SJCRH30 (cell line): ENCODE results near the gene ARPC2. TPM values are rescaled to one million over a fixed set of nuclear protein-coding genes. Genes with fewer than 3 reads are reported as not detected.

Source experiments
- DNase-seq, 2 experiments: peaks; one replicate each; pipeline ENCODE4 v3.0.0-alpha.2; 2015 to 2020
- H3K27ac ChIP-seq: fragments of 250-450 bp; sonication (Bioruptor Pico); 2 replicates; pipeline ENCODE4 v1.5.1; 2020; ENCODE audit warnings: mild to moderate bottlenecking, moderate library complexity
- H3K27me3 ChIP-seq: fragments of 250-450 bp; sonication (Bioruptor Pico); 2 replicates; pipeline ENCODE4 v1.5.1; 2020; ENCODE audit warnings: mild to moderate bottlenecking, moderate library complexity
- H3K36me3 ChIP-seq: fragments of 250-450 bp; sonication (Bioruptor Pico); 2 replicates; pipeline ENCODE4 v1.5.1; 2020; ENCODE audit warnings: mild to moderate bottlenecking, moderate library complexity
- H3K4me1 ChIP-seq: fragments of 250-450 bp; sonication (Bioruptor Pico); 2 replicates; pipeline ENCODE4 v1.5.1; 2020; ENCODE audit warnings: mild to moderate bottlenecking, moderate library complexity
- H3K4me3 ChIP-seq: fragments of 250-450 bp; sonication (Bioruptor Pico); 2 replicates; pipeline ENCODE4 v1.5.1; 2020; ENCODE audit warnings: mild to moderate bottlenecking, moderate library complexity
- H3K9me3 ChIP-seq: fragments of 250-450 bp; sonication (Bioruptor Pico); replicated peaks from 2 replicates; pipeline ENCODE4 v1.5.1; 2020; ENCODE audit warnings: mild to moderate bottlenecking, moderate library complexity
- total RNA-seq: library from RNA; depleted of rRNA; stranded (reverse); fragments of >200 nt; shearing (Covaris generic); gene quantifications from 2 replicates; pipeline ENCODE4 v1.2.3, GENCODE V29; 2014

ARPC2 gene
- total RNA-seq, 1 experiment from 2014 or later, result 150 TPM

DNA sequence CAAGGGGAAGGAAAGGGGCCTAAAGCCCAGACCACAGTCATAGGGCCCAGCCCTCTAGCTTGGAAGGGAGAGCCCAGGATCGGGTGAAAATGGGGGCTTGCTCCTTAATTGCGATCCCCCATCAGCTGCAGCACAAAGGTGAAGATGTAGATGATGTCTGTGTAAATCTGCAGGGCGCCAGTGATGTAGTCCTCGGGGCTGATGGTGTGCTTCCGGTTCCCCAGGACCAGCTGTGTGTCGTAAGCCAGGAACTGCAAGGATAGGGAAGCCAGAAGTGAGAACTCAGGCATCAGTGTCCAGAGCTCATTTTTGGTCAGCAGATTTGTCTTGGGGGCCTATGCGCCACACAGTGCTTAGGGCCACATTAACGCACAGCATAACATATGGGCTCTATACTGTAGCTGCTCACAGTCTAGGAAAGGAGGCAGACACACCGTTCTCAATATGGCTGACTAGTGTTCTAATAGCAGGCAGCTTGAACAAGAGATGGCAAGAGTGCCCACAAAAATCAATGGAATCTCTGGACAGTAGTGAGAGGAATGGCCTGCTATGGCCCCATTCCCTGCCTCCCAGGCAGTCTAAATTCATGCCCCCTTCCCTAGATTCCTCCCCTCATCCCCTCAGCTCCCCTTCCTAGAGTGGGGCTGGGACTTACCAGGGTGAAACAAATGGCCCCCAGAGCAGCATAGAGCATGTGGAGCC, 58.5 kb downstream of the ARPC2 start:
- Histone ChIP-seq H3K9me3 (no peaks in the 10 kb centered on the region), H3K4me1 (peaks cover 6% of the 10 kb centered on the region), H3K27ac (no peak overlapping the region), H3K36me3 (peaks cover 9% of the 10 kb centered on the region; the same call in 1 of the 2 replicates), H3K4me3 (no peak overlapping the region), H3K27me3 (no peaks in the 10 kb centered on the region)
- DNase-seq, result no peak

DNA sequence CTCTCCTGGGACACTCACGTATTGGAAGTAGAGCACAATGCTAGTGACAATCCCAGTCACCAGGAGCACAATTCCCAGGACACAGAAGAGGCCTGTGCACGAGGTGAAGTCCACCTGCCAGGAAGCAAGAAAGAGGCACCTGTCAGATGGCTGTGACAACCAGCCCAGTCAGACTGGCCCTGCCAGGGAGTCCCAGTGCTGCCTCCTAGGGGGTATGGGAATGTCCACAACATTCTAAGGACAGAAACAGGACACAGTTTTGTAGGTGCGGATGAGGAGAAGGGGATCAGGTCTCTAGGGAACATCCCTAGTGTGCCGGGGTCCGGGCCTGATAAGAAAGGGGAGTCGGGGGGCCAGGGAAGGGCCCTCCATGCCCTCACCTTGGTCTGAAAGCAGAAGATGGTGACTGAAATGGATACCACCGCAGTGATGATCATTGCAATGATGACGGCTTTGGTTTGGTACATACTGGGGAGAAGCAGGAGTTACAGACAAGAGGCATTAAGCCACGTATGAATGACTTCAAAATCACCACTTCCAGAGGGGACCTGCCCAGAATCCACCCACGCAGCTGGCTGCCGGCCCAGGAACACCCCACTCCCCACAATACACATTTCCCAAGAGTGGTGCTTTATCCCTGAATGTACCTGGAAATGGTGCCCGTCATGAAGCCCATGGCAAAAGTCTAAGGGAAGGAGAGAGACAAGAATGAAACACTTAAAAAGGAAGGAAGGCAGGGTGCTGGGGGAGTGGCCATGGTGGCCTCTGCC, 60.2 kb downstream of the ARPC2 start:
- Histone ChIP-seq H3K9me3 (no peaks in the 10 kb centered on the region), H3K27me3 (no peaks in the 10 kb centered on the region), H3K27ac (no peak overlapping the region), H3K4me3 (no peak overlapping the region), H3K4me1 (no peaks in the 10 kb centered on the region), H3K36me3 (peaks cover 9% of the 10 kb centered on the region; the same call in 1 of the 2 replicates)
- no peak for DNase-seq

DNA sequence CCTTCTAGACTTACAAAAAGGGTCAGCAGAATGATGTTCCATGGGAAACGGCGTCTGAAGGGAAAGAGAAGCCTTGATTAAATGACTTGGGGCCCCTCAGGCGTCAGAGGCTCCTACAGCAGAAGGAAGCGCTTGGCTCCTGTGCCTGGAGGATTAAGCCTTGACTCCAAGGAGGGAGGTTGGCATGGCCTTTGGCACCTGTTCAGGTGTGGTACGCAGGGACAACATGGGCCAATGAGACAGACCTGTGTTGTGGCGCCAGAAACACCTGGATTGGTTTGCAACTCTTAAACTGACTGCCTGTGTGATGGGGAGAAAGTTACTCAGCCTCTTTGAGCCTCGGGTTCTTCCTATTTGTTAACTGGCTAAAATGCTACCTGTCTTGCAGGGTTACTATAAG, 60.9 kb downstream of the ARPC2 start:
- Histone ChIP-seq H3K9me3 (no peaks in the 10 kb centered on the region), H3K36me3 (peaks cover 8% of the 10 kb centered on the region; the same call in 1 of the 2 replicates), H3K4me1 (no peaks in the 10 kb centered on the region; the same call in 1 of the 2 replicates), H3K4me3 (no peak overlapping the region), H3K27me3 (no peaks in the 10 kb centered on the region), H3K27ac (no peak overlapping the region)
- DNase-seq, result no peak

DNA sequence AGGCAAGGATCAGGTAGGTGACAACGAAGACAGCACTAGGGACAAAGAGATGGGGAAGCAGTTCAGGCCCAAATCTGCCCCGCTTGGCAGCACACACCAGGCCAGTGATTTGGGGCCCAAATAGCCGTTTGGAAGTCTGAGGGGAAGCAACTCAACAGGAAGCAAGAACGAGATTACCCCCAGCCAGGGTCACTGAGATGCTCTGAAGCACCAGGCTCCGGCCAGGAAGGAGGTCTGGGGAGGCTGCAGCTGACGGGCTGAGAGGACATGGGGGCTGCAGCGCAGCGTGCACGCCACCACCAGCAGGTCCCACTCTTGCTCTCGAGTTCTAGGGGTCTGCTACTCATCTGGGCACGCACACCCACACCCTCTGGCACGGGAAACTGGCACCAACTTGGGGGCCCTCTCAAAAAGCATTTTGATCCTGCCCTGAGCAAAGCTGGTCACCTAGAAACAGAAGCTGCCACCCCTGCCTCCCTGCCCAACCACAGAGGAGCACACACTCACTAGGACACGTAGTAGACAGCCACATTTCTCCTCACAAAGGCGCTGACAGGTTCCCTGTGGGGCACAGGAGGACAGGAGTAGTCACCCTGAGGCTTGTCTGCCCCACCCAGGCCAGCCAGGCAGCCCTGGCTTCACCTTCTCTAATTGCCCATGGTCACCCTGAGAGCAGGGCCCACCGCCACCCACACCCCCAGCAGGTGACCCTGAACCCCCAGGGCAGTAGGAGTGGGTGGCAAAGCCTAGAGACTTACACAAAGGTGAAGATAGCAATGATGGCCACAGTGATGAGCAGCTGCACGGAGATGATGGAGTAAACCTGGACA, 61.8 kb downstream of the ARPC2 start:
- no peak for DNase-seq
- Histone ChIP-seq H3K4me3 (no peak overlapping the region), H3K4me1 (no peaks in the 10 kb centered on the region; the same call in 1 of the 2 replicates), H3K27me3 (no peaks in the 10 kb centered on the region), H3K9me3 (no peaks in the 10 kb centered on the region), H3K27ac (no peak overlapping the region), H3K36me3 (peaks cover 8% of the 10 kb centered on the region; the same call in 1 of the 2 replicates)

DNA sequence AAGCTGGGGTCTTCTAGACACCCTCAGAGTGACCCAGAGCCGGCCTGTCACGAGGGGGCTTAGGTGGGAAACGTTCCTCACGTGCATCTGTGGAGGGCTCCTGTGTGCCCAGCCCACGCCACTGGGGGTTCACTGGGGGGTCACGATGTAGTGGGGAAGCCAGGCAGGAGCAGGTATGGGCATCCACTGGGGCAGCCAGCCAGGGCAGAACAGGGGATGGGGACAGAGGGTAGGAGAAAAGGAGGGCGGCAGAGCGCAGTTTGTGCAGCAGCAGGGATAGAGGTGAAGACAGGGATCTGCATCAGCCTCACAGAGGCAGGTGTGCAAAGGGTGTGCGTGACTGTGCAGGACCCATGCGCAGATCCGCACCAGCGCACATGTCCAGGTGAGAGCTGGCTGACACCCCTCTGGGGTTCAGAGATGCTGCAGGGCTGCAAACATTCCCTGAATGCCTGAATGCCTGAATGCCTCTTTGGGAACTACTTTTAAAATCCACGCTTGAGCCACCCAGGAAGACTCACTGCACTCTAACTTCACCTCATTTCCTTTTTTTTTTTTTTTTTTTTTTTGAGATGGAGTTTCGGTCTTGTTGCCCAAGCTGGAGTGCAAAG, 63.4 kb downstream of the ARPC2 start:
- Histone ChIP-seq H3K27ac (no peak overlapping the region), H3K9me3 (no peaks in the 10 kb centered on the region), H3K4me1 (peaks cover 4% of the 10 kb centered on the region), H3K27me3 (no peaks in the 10 kb centered on the region), H3K36me3 (no peaks in the 10 kb centered on the region), H3K4me3 (no peak overlapping the region)
- DNase-seq, result no peak

DNA sequence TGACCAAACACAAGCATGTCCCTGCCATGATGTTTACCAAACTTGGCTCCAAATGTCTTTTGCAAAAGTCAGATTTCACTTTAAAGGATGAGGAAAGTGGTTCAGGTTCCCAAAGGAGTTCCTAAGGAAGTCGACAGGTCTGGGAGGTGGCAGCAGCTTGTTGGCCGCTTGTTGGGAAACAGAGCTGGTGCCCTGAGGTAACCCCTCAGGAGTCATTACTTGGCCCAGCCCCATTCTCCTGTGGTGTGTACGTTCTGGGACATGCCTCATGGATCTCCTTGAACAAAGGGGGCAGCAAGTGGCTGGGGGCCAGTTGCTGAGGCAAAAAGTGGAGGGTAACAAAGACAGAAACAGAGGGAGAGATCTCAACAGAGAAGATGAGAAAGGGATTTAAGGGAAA, 64.5 kb downstream of the ARPC2 start:
- no peak overlapping the region for H3K4me3 ChIP-seq
- H3K27me3 ChIP-seq, result no peaks in the 10 kb centered on the region
- H3K36me3 ChIP-seq, result no peaks in the 10 kb centered on the region
- H3K9me3 ChIP-seq, result no peaks in the 10 kb centered on the region
- H3K27ac ChIP-seq, result no peak overlapping the region
- H3K4me1 ChIP-seq, result peaks cover 10% of the 10 kb centered on the region
- DNase-seq, result no peak

DNA sequence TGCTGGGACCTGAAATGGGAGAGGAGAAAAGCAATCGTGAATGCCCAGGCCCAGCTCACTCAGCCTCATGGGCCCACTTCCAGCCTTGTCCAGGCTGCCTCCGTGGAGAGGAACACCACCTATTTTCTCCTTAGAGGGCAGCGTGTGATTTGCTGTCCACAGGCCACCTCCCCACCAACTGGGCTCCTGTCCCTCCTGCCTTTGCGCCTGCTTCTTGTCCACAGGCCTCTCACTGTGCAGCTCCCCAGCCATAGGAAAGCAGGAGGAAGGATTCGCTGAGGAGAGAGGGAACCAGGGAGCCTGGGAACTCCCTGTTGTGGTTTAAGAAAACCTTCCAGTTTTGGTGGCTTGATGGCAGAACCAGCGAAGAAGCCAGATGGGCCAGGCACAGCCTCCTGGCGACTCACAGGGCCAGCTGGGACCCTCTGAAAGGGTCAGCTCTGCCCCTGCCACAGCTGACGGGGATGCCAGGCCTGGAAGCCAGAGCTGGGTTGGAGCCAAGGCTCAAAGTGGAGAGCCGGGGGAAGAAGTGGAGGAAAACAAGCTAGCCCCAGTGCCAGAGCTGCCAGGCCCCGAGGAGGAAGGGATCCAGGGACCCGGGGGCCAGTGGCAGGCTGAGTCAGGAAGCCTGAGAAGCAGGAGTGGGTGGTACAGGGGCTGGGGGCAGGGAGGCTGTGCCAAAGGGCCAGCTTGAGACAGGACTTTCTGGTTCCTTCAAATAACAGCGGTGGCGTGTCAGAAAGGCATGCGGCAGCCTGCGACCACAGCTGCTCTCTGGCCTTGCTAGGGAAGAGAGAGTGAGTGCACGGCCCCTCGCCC, 65.4 kb downstream of the ARPC2 start:
- H3K9me3 ChIP-seq, result no peaks in the 10 kb centered on the region
- peak overlapping the region; percentile 19; the same call in 1 of the 2 replicates for H3K27ac ChIP-seq
- no peak for DNase-seq
- peaks cover 10% of the 10 kb centered on the region for H3K4me1 ChIP-seq
- no peaks in the 10 kb centered on the region for H3K27me3 ChIP-seq
- no peak overlapping the region for H3K4me3 ChIP-seq
- H3K36me3 ChIP-seq, result no peaks in the 10 kb centered on the region

DNA sequence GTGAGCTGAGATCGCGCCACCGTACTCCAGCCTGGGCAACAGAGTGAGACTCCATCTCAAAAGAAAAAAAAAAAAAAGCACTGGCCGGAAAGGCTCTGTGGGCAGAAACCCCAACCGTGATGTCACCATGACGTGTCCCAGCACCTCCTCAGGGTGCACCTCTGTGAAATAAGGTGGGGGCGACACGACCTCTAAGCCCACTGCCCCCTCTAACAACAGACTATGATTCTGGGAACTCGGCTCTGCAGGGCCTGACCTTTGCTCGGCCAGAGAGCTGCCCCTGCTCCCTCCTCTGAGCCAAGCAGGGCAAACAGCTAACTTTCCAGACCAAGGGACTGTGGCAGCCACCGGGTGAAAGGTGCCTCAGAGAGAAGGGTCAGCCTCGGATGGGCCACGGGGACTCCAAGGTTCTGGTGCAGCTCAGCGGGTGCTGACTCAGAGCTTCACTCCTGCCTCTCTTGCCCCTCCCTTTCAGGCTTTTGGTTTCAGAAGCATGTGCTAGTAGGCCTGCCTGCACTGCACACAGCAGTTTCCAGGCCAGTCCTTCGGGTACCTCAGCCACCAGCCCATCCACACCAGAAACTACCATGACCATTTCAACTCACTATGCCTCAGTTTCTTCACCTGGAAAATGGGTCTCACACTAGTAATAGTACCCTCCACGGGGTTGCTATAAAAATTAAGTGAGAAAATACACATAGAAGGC, 67.3 kb downstream of the ARPC2 start:
- Histone ChIP-seq H3K36me3 (no peaks in the 10 kb centered on the region), H3K4me3 (no peak overlapping the region), H3K27me3 (no peaks in the 10 kb centered on the region), H3K9me3 (no peaks in the 10 kb centered on the region), H3K4me1 (peaks cover 14% of the 10 kb centered on the region), H3K27ac (no peak overlapping the region)
- no peak for DNase-seq

DNA sequence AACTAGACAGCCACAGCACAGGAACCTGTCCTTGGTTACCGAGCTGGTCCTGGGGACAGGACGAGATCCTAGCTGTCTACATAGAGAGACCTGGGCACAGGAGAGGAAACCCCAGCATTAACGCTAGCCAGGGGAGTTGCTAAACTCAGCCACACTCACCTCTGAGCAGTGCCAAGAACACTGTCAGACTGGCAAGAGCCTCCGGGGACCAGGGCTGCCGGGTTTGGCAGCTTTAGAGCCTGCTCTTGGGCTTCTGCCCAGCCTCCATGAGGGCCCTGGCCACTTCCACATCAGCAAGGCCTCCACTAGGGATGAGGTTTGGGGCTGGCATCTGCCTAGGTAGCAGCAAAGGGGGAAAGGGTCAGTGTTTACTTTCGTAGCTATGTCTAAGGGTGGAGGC, 68.6 kb downstream of the ARPC2 start:
- peak overlapping the region; percentile 47 for H3K4me3 ChIP-seq
- no peaks in the 10 kb centered on the region for H3K9me3 ChIP-seq
- H3K27me3 ChIP-seq, result no peaks in the 10 kb centered on the region
- no peaks in the 10 kb centered on the region for H3K36me3 ChIP-seq
- H3K4me1 ChIP-seq, result peaks cover 14% of the 10 kb centered on the region
- peak overlapping the region; percentile 93 for H3K27ac ChIP-seq
- DNase-seq, result no peak

DNA sequence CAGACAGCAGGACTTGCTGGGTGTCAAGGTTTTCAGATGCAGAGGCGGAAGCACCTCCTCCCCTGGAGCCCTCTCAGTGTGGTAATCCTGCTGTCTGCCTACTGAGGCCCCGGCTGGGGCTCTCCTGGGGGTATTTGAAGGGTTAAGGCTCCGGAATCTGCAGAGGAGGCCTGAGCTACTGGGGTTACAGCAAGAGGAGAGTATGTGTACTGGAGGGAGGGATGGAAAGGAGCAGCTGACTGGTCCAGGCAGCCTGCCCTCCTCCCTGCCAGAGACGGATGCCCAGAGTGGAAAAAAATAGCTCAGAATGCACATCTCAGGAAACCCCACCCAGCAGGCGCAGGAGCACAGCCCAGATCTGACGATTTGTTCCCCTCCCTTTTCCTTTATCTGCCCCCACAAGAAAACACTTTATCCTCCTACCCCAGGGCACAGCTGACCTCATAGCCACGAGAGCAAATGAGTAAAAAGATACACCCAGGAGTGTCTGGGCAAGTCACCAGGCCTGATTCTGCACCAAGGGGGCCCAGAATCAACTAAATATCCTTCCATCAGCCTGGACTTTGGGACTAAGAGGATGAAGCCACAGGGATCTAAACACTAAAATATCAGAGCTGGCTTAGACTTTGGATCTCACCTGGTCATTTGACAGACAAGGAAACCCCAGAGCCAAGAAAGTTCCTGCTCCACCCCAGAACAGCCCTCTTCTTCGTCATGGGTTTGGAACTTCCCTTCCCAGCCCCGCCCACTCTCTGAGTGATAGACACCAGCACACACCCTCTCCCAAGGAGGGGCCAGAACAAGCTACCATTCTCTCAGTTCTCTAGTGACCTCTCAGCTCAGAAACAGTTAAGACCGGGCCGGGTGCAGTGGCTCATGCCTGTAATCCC, 69.8 kb downstream of the ARPC2 start:
- peak; percentile 94 to 96 for DNase-seq
- H3K27ac ChIP-seq, result peak overlapping the region; percentile 93
- H3K27me3 ChIP-seq, result no peaks in the 10 kb centered on the region
- no peaks in the 10 kb centered on the region for H3K9me3 ChIP-seq
- H3K4me3 ChIP-seq, result peak overlapping the region; percentile 47
- no peaks in the 10 kb centered on the region for H3K36me3 ChIP-seq
- peaks cover 14% of the 10 kb centered on the region for H3K4me1 ChIP-seq

DNA sequence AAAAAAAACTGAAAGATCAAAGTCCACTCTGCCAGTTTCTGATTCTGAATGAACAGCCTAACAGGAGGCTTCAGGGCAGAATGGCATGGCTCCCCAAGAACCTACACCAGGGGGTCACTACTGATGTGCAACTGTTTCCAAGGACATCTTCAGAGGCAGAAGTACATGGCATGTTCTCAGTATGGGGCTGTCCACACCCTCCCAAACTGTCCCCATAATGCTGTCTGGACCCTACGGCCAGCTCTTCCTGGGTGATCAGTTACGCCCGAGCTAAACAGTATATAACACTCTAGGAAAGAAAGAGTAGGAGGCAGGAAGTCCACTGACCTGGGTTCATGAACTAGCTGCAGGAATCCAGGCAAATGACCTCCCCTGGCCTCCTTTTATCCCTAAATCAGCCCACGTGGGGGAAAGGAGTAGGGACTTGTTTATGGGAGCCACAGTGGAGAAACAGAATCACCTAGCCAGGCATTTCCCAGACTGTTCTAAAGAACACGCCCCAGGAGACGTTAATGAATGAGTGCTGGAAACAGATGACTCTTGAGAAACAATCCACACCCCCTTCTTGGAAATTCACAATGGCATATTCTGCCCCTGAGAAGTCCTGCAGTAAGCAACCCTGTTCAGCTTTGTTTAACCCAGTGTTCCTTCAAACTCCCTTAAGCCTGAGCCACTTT, 72.8 kb downstream of the ARPC2 start:
- no peak overlapping the region for H3K27ac ChIP-seq
- no peaks in the 10 kb centered on the region for H3K27me3 ChIP-seq
- no peak overlapping the region for H3K4me3 ChIP-seq
- no peaks in the 10 kb centered on the region for H3K36me3 ChIP-seq
- DNase-seq, result no peak
- no peaks in the 10 kb centered on the region for H3K9me3 ChIP-seq
- peaks cover 17% of the 10 kb centered on the region for H3K4me1 ChIP-seq
